ENCODE results near the gene USP30.
A peak's percentile ranks its signal among the peaks of the same experiment; 100 is the strongest.

The USP30 gene

DNA sequence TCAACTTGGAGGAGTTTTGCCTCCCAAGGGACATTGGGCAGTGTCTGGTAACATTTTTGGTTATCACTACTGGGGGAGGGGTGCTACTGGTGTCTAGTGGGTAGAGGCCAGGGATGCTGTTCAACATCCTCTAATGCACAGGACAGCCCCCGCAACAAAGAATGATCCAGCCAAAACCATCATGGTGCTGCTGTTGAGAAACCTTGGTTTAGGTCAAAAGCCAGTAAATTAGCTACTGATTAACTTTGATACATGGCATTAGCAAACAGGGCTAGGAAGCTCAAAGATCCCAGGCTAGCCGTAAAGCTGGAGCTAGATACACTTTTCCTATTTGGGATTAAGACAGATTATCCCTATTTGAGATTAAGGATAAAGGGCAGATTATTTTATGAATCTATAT is 32.0 kb downstream of the USP30 start:
- no peak overlapping the region for H3K27ac ChIP-seq (ENCODE audit: low read length)
- H3K27me3 ChIP-seq (ENCODE audit: low read depth, low read length): no peaks in the 10 kb centered on the region
- H3K4me1 ChIP-seq (ENCODE audit: control insufficient read depth in 1 of 2, insufficient read depth in 2 of 2, low read length in 2 of 2): peaks cover 0 to 3% of the 10 kb centered on the region in 2 donors
- H3K4me3 ChIP-seq (ENCODE audit: low read depth in 1 of 2, low read length in 2 of 2): no peak overlapping the region
- H3K36me3 ChIP-seq (ENCODE audit: control insufficient read depth in 1 of 2, insufficient read depth in 2 of 2, low read length in 2 of 2): peaks cover 49 to 82% of the 10 kb centered on the region in 2 donors
- no peaks in the 10 kb centered on the region for H3K9me3 ChIP-seq (ENCODE audit: control insufficient read depth in 1 of 2, low read length in 2 of 2)

DNA sequence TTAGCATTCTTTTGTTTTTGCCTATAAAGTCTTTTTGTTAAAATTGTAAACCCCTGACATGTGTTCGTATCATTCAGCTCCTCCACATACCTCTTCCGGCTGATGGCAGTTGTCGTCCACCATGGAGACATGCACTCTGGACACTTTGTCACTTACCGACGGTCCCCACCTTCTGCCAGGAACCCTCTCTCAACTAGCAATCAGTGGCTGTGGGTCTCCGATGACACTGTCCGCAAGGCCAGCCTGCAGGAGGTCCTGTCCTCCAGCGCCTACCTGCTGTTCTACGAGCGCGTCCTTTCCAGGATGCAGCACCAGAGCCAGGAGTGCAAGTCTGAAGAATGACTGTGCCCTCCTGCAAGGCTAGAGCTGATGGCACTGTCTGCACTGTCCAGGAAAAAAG is 33.2 kb downstream of the USP30 start:
- no peaks in the 10 kb centered on the region for H3K27me3 ChIP-seq (ENCODE audit: low read depth, low read length)
- peaks cover 0 to 3% of the 10 kb centered on the region in 2 donors for H3K4me1 ChIP-seq (ENCODE audit: control insufficient read depth in 1 of 2, insufficient read depth in 2 of 2, low read length in 2 of 2)
- H3K9me3 ChIP-seq (ENCODE audit: control insufficient read depth in 1 of 2, low read length in 2 of 2): no peaks in the 10 kb centered on the region
- H3K27ac ChIP-seq (ENCODE audit: low read length): no peak overlapping the region
- peaks cover 39 to 85% of the 10 kb centered on the region in 2 donors for H3K36me3 ChIP-seq (ENCODE audit: control insufficient read depth in 1 of 2, insufficient read depth in 2 of 2, low read length in 2 of 2)
- H3K4me3 ChIP-seq (ENCODE audit: low read depth in 1 of 2, low read length in 2 of 2): no peak overlapping the region

DNA sequence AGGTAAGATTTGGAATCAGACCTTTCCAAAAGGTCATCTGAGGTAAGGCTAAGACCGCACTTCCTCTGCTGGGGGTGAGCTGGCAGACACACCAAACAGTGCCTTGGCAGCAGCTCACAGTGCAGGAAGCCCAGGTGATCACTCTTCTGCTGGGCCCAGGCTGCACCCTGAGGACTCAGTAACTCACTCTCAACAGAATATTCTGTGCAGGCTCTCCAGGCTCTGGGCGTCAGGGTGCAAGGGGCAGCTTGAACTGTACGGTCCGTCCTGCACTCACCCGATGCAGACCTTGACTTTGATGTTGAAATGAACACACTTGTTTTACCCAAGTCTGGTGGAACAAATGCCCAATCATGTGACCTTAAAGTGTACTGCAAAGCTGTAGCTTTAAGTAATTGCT is 34.9 kb downstream of the USP30 start:
- peaks cover 3 to 9% of the 10 kb centered on the region in 2 donors for H3K4me1 ChIP-seq (ENCODE audit: control insufficient read depth in 1 of 2, insufficient read depth in 2 of 2, low read length in 2 of 2)
- H3K9me3 ChIP-seq (ENCODE audit: control insufficient read depth in 1 of 2, low read length in 2 of 2): no peaks in the 10 kb centered on the region
- peaks cover 29 to 75% of the 10 kb centered on the region in 2 donors for H3K36me3 ChIP-seq (ENCODE audit: control insufficient read depth in 1 of 2, insufficient read depth in 2 of 2, low read length in 2 of 2)
- no peak overlapping the region for H3K4me3 ChIP-seq (ENCODE audit: low read depth in 1 of 2, low read length in 2 of 2)
- H3K27ac ChIP-seq (ENCODE audit: low read length): no peak overlapping the region
- no peaks in the 10 kb centered on the region for H3K27me3 ChIP-seq (ENCODE audit: low read depth, low read length)

DNA sequence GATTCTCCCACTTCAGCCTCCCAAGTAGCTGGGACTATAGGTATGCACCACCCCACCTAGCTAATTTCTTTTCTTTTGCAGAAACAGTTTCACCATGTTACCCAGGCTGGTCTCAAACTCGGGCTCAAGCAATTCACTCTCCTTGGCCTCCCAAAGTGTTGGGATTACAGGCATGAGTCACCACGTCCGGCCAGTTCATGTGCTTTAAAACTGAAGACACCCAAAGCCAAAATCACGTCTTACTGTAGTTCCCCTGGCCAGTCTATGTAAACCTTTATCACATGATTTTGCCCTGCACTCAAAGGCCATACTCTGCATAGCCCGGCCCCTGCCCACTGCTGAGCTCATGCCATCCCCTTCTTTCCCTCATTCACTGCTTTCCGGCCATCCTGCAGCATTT is 36.4 kb downstream of the USP30 start:
- H3K4me1 ChIP-seq (ENCODE audit: control insufficient read depth in 1 of 2, insufficient read depth in 2 of 2, low read length in 2 of 2): peaks cover 12 to 19% of the 10 kb centered on the region in 2 donors
- no peak overlapping the region for H3K4me3 ChIP-seq (ENCODE audit: low read depth in 1 of 2, low read length in 2 of 2)
- H3K36me3 ChIP-seq (ENCODE audit: control insufficient read depth in 1 of 2, insufficient read depth in 2 of 2, low read length in 2 of 2): peaks cover 13 to 60% of the 10 kb centered on the region in 2 donors
- no peaks in the 10 kb centered on the region for H3K9me3 ChIP-seq (ENCODE audit: control insufficient read depth in 1 of 2, low read length in 2 of 2)
- H3K27me3 ChIP-seq (ENCODE audit: low read depth, low read length): no peaks in the 10 kb centered on the region
- H3K27ac ChIP-seq (ENCODE audit: low read length): no peak overlapping the region

DNA sequence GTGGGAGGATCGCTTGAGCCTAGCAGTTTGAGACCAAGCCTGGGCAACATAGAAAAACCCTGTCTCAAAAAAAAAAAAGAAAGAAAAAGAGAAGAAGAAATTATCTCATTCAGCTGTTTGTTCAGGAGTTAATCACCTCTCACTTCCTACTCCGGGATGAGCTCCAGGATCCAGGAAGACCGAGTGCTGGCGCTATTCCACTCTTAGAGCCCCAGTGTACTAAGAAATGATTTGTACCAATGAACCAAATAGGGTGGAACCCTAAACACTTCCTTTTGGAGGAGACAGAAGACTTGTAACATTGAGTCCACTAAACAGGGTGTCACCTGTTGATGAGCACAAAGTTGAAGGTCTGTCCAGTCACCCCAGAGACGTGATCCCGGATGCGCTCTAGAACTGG is 37.3 kb downstream of the USP30 start:
- Histone ChIP-seq H3K4me1 (ENCODE audit: control insufficient read depth in 1 of 2, insufficient read depth in 2 of 2, low read length in 2 of 2) (peaks cover 12 to 19% of the 10 kb centered on the region in 2 donors), H3K9me3 (ENCODE audit: control insufficient read depth in 1 of 2, low read length in 2 of 2) (no peaks in the 10 kb centered on the region), H3K4me3 (ENCODE audit: low read depth in 1 of 2, low read length in 2 of 2) (no peak overlapping the region), H3K27me3 (ENCODE audit: low read depth, low read length) (no peaks in the 10 kb centered on the region), H3K36me3 (ENCODE audit: control insufficient read depth in 1 of 2, insufficient read depth in 2 of 2, low read length in 2 of 2) (peaks cover 9 to 51% of the 10 kb centered on the region in 2 donors), H3K27ac (ENCODE audit: low read length) (no peak overlapping the region)

DNA sequence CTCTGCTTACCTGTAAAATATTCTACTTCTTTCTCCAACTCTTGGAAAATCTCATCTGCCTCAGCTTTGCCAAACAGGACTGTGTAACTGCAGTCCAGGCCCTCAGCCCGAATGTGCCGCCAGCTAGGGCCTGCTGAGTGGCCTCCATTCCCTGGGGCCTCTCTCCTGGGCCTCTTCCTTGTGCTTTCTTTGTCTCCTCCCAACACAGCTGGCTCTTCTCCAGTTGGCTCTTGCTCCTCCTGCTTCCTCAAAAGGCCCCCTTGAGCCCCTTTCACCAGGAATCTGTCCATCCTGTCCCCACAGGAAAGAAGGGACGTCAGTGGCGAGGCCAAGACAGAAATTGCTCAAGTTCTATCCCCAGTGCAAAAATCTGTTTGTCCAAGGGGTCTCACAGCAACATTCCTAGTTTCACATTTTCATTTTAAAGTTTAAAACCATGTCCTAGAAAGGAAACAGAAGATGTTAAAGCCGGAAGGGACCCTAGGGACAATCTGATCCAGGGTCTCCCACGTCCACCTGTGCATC is 40.2 kb downstream of the USP30 start:
- peak overlapping the region; percentile 74 to 95 for H3K4me3 ChIP-seq (ENCODE audit: low read depth in 1 of 2, low read length in 2 of 2)
- H3K27me3 ChIP-seq (ENCODE audit: low read depth, low read length): no peaks in the 10 kb centered on the region
- peak overlapping the region; percentile 87 for H3K27ac ChIP-seq (ENCODE audit: low read length)
- peaks cover 12 to 21% of the 10 kb centered on the region in 2 donors for H3K4me1 ChIP-seq (ENCODE audit: control insufficient read depth in 1 of 2, insufficient read depth in 2 of 2, low read length in 2 of 2)
- peaks cover 8 to 24% of the 10 kb centered on the region in 2 donors for H3K36me3 ChIP-seq (ENCODE audit: control insufficient read depth in 1 of 2, insufficient read depth in 2 of 2, low read length in 2 of 2)
- H3K9me3 ChIP-seq (ENCODE audit: control insufficient read depth in 1 of 2, low read length in 2 of 2): no peaks in the 10 kb centered on the region

DNA sequence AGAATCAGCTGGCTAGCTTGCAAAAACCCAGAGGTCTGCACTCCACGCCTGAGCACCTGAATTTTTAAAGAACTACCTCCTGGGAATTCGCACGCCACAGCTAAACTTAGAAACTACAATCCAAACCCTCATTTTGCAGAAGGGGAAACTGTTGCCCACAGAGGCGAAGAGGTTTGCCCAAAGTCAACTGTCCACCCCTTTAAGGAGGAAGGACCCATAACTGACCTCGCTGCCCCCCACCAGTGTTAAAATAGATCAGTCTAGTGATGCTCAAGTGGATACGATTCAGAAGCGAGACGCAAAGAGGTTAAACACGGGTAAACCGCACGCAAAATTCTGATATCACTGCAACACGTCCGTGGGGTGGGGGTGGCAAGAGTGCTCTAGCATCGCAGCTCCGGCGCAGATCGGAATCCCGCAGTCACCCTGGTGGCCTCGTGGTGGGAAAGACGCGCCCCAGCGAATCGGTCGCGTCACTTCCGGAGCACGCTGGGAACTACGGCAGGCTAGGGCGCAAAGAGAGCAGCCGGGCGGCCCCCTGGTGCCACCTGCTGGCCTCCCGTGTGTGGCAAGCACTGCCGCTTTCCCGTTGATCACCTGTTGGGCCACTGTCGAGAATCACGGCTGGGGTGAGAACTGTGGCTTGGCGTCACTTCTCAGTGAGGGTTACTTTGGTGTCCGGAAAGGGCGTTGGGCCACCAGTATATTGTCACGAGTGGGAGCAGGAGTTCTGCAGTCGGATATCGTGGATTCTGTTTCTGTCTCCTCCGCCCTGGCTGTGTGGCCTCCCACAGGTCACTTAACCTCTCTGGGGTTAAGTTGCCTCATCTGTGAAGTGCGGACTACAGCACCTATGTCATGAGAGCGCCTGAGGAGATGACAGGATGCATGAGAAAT is 40.9 kb downstream of the USP30 start, which contains the start of gene ALKBH2:
Gene ALKBH2 (minus strand): TSS at position 451 of the 897 bp plus-strand sequence. CDS start 686 bp downstream, outside the sequence.
- H3K27me3 ChIP-seq (ENCODE audit: low read depth, low read length): no peaks in the 10 kb centered on the region
- no peaks in the 10 kb centered on the region for H3K9me3 ChIP-seq (ENCODE audit: control insufficient read depth in 1 of 2, low read length in 2 of 2)
- H3K4me3 ChIP-seq (ENCODE audit: low read depth in 1 of 2, low read length in 2 of 2): peak within 1 kb of the TSS; percentile 74 to 95
- peaks cover 12 to 23% of the 10 kb centered on the region in 2 donors for H3K4me1 ChIP-seq (ENCODE audit: control insufficient read depth in 1 of 2, insufficient read depth in 2 of 2, low read length in 2 of 2)
- H3K36me3 ChIP-seq (ENCODE audit: control insufficient read depth in 1 of 2, insufficient read depth in 2 of 2, low read length in 2 of 2): peaks cover under 1 to 23% of the 10 kb centered on the region in 2 donors
- H3K27ac ChIP-seq (ENCODE audit: low read length): peak within 1 kb of the TSS; percentile 87

DNA sequence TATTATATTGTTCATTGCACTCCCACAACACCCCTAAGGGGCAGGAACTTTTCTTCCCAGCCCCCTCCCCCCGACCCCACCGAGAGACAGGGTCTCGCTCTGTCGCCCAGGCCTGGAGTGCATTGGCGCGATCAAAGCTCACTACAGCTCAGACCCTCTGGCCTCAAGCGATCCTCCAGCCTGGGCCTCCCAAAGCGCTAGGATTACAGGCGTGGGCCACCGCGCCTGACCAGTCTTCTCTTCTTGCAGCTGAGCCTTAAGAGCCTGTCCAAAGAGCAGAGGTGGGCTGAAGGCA is 44.7 kb downstream of the USP30 start:
- peaks cover under 1 to 3% of the 10 kb centered on the region in 2 donors for H3K36me3 ChIP-seq (ENCODE audit: control insufficient read depth in 1 of 2, insufficient read depth in 2 of 2, low read length in 2 of 2)
- peaks cover 10 to 37% of the 10 kb centered on the region in 2 donors for H3K4me1 ChIP-seq (ENCODE audit: control insufficient read depth in 1 of 2, insufficient read depth in 2 of 2, low read length in 2 of 2)
- no peaks in the 10 kb centered on the region for H3K27me3 ChIP-seq (ENCODE audit: low read depth, low read length)
- H3K27ac ChIP-seq (ENCODE audit: low read length): no peak overlapping the region
- peak overlapping the region in 1 of 2 donors; percentile 79 for H3K4me3 ChIP-seq (ENCODE audit: low read depth in 1 of 2, low read length in 2 of 2)
- H3K9me3 ChIP-seq (ENCODE audit: control insufficient read depth in 1 of 2, low read length in 2 of 2): no peaks in the 10 kb centered on the region

DNA sequence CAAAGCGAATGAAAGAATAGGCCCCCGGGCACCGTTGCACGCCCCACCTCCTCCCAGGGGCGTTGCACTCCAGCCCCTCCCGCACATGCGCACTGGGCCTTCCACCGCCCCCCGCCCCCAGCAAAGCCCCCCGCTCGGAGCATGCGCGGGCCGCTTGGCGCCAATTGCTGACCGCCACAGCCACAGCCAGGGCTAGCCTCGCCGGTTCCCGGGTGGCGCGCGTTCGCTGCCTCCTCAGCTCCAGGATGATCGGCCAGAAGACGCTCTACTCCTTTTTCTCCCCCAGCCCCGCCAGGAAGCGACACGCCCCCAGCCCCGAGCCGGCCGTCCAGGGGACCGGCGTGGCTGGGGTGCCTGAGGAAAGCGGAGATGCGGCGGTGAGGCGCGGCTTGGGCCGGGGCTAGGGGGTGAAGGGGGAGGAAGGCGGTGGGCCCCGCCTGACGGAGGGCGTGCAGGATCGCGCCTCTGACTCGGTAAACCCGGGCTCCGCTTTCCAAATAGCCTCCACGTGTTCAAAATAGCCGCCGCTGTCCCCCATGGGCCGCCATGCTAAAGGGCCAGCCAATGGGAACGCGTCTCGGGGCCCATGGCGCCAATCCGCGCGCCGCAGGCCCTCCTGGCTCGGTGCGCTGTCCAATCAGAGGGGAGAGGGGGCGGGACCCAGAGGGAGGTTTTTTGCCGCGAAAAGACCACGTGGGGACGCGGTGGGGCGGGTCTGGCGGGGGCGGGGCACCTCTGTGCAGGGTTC is 45.2 kb downstream of the USP30 start, which contains the start of gene UNG:
Gene UNG (plus strand): TSS at position 163 of the 748 bp plus-strand sequence. CDS start 83 bp downstream, at position 246.
- H3K27me3 ChIP-seq (ENCODE audit: low read depth, low read length): no peaks in the 10 kb centered on the region
- H3K4me3 ChIP-seq (ENCODE audit: low read depth in 1 of 2, low read length in 2 of 2): peak within 1 kb of the TSS; percentile 79 to 93
- peak within 1 kb of the TSS; percentile 62 for H3K27ac ChIP-seq (ENCODE audit: low read length)
- peaks cover 5 to 32% of the 10 kb centered on the region in 2 donors for H3K4me1 ChIP-seq (ENCODE audit: control insufficient read depth in 1 of 2, insufficient read depth in 2 of 2, low read length in 2 of 2)
- H3K36me3 ChIP-seq (ENCODE audit: control insufficient read depth in 1 of 2, insufficient read depth in 2 of 2, low read length in 2 of 2): peaks cover 3 to 5% of the 10 kb centered on the region in 2 donors
- H3K9me3 ChIP-seq (ENCODE audit: control insufficient read depth in 1 of 2, low read length in 2 of 2): no peaks in the 10 kb centered on the region

DNA sequence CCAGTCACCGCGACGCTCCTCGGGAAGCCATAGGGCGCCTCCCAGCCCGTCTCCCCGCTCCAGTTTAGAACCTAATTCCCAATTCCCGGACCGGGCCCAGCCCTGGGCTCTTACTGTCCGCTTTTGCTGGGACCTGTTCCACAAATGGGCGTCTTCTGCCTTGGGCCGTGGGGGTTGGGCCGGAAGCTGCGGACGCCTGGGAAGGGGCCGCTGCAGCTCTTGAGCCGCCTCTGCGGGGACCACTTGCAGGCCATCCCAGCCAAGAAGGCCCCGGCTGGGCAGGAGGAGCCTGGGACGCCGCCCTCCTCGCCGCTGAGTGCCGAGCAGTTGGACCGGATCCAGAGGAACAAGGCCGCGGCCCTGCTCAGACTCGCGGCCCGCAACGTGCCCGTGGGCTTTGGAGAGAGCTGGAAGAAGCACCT is 45.8 kb downstream of the USP30 start:
- Histone ChIP-seq H3K27me3 (ENCODE audit: low read depth, low read length) (no peaks in the 10 kb centered on the region), H3K4me3 (ENCODE audit: low read depth in 1 of 2, low read length in 2 of 2) (peak overlapping the region; percentile 79 to 93), H3K36me3 (ENCODE audit: control insufficient read depth in 1 of 2, insufficient read depth in 2 of 2, low read length in 2 of 2) (peaks cover 3 to 10% of the 10 kb centered on the region in 2 donors), H3K9me3 (ENCODE audit: control insufficient read depth in 1 of 2, low read length in 2 of 2) (no peaks in the 10 kb centered on the region), H3K4me1 (ENCODE audit: control insufficient read depth in 1 of 2, insufficient read depth in 2 of 2, low read length in 2 of 2) (peaks cover 0 to 26% of the 10 kb centered on the region in 2 donors), H3K27ac (ENCODE audit: low read length) (peak overlapping the region; percentile 62)

DNA sequence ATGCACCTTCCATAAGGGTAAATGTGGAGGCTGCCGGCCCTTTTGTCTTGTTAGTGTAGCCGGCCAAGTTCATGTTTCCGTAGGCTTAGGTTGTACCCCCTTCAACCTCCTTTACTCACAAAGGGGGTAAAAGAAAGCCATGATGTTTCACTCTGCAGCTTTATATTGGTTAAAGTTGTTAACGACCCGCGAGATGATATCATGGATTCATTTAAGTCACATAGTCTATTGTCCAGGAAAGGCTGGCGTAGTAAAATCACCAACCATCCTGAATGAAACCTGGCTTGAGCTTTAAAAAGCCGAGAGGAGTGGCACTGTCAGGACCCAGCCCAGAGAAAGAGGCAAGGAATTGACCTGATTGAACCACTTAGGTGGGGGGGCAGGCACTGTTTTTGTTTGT is 46.3 kb downstream of the USP30 start:
- no peaks in the 10 kb centered on the region for H3K27me3 ChIP-seq (ENCODE audit: low read depth, low read length)
- H3K9me3 ChIP-seq (ENCODE audit: control insufficient read depth in 1 of 2, low read length in 2 of 2): no peaks in the 10 kb centered on the region
- peak overlapping the region; percentile 62 for H3K27ac ChIP-seq (ENCODE audit: low read length)
- peak overlapping the region; percentile 79 to 93 for H3K4me3 ChIP-seq (ENCODE audit: low read depth in 1 of 2, low read length in 2 of 2)
- H3K4me1 ChIP-seq (ENCODE audit: control insufficient read depth in 1 of 2, insufficient read depth in 2 of 2, low read length in 2 of 2): peaks cover 0 to 25% of the 10 kb centered on the region in 2 donors
- H3K36me3 ChIP-seq (ENCODE audit: control insufficient read depth in 1 of 2, insufficient read depth in 2 of 2, low read length in 2 of 2): peaks cover 3 to 15% of the 10 kb centered on the region in 2 donors

Measured in muscle layer of duodenum (tissue), 2 donors.